NCI-H524 (cell line): ENCODE data around the gene DRD4.
"Not testable (repeated sequence)": the region's sequence is repeated elsewhere in the genome, so short reads cannot be mapped to it uniquely, and the experiment has no call there.

Source experiments
- DNase-seq, 2 experiments: peaks; one replicate each; lab custom pipeline; 2025; lab: John Stamatoyannopoulos, UW

The DRD4 gene

DNA sequence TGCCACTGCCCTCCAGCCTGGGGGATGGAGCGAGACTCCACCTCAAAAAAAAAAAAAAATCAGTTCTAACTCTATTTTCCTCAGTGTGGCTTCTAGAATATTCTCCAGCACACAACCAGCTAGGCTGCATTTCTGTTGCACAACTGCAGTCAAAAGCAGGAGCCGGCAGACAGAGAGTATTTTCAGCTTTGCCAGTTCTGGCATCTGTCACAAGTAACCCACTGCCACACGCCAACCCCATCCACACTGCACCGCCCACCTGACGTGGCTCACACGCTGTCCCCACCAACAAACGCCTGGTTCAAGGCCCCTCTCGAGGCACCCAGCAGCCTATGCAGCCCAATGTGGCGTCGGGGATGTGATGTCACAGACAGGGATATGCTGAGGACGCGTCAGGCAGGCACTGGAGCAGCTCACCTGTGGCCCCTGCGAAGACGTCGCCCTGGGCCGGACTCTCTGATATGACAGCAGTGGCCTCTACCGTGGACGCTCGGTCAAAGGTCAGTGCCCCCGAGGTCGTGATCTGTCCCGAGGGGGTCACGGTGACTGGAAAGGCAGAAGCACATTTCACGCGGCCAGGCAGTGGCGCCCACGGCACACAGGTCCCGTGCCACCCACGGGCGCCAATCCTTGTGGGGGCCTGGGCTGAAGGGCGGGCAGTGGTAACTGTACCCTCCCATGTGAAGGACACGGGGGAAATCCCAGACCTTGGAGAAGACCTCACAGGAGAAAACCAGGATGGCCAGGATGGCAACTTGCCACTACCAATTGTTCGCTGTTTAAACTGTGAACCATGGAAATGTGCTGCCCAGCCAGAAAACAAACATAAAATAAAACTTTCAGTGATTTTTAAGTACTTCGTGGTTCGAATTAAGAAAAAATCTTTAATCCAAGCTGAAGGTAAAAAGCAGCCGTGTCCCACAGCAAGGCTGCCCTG lies 42.5 kb downstream of the DRD4 start:
- no peak for DNase-seq

DNA sequence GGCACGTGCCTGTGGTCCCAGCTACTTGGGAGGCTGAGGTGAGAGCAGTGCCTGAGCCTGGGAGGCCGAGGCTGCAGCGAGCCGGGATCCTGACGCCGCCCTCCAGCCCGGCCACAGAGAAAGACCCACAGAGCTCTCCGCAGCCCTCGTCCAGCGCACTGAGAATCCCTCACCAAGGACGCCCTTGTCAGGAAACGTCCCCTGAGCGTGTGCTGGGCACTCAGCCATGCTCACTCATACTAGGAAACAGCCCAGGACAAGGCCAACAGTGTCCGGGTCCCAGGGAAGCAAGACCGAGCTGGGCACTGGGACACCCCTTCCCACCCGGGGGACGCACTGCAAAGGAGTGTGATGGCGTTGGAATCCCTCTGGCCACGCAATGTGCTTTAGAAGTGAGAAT lies 43.4 kb downstream of the DRD4 start:
- no peak for DNase-seq

DNA sequence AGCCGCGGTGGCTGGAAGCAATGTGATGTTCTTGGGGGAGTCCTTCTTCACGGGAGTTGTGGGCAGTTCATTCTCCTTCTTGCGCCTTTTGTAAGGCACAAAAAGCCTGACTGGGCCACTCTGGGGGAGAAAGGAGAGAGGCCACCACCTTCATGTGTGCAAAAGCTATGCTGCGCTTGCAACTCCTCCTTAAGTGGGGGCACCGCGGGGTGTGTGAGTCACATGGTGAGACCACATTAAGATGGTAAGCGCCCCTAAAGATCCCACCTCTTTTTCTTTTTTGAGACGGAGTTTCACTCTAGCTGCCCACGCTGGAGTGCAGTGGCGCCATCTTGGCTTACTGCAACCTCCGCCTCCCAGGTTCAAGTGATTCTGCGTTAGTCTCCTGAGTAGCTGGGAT lies 43.9 kb downstream of the DRD4 start:
- no peak for DNase-seq

DNA sequence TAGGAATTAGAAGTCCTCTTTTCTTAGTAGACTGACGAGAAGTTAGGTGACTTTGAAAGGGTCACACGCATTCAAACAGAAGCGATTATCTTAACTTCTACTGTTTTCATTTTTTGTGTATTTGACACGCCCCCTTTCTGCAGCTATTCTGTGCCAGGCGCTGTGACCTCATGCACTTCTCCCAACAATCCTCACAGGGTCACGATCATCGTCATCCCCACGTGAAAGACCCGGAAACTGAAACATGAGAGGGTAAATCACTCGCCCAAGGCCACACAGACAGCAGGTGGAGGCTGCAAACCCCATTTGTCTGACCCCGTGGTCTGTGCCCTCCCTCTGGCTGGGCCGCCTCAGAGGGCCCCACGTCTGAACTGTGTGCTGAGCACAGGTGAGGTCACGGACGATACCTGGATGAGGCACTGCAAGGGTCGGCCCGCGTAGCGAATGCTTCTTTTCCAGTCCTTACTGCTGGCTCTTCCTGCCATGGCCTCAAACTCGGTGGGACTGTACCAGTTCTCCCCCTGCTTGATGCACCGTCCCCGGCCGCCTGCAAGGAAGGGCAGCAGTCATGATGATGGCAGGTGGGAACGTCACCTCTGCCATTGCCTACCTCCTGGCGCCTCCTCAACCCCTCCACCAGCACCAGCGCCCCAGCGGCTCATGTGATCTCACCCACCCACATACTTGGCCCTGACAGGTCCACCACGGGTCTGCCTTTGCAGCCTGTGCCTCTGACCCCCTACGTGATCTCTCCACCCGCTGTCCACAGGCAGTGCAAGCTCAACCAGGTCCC lies 49.6 kb downstream of the DRD4 start:
- DNase-seq = no peak

DNA sequence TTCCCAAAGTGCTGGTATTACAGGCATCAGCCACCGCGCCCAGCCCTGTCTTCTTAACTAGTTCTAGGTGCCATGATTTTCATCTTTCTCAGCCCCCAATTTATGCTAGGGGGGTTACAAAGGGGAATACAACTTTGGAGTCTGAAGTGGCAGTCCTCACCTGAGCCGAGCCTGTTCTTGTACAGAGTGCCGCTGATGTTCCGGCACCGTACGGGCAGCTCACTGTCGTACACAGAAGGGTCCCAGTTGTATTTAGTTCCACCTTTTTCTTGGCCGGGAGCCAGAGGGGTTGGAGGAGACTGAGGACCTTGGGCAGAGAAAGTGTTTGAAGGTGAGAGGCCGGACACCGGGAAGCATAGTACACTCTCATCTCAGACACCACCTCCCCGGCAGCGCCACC lies 50.7 kb downstream of the DRD4 start:
- DNase-seq = no peak

DNA sequence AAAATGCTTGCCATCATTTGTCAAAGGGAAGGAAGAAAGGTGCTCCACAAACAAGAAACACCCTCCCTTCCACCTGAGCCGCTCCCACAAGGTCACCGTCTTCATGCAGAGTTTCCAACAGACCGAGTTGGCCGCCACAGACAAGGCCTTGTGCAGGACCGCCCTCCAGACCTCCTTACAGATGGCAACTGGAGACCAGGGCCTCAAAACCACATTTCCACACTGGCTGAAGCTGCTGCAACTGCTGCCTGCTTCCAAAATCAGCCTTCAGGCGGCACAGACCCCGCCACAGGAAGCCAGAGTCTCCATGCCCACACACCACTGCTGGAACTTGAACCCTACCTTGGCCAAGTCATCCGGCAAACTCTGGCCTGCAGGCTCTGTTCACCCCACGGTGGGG lies 51.6 kb downstream of the DRD4 start:
- no peak for DNase-seq

DNA sequence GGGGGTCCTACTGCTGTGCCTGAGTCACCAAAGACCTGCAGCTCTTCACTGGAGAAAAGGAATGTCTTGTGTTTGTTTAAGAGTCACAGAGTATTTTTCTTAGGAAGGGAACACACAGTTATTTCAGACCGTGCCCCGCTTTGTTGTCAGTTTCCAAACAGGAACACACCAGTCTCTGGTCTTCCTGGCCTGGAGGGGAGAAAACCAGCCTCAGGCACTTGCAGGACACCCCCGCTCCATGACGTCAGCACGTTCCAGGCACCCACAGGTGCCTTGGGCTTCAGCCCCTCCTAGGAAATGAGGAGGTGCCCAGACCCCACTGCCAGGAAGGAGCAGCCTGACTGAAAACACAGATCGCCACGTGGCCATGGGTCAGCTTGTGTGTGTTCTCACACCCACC lies 52.6 kb downstream of the DRD4 start:
- DNase-seq = no peak

DNA sequence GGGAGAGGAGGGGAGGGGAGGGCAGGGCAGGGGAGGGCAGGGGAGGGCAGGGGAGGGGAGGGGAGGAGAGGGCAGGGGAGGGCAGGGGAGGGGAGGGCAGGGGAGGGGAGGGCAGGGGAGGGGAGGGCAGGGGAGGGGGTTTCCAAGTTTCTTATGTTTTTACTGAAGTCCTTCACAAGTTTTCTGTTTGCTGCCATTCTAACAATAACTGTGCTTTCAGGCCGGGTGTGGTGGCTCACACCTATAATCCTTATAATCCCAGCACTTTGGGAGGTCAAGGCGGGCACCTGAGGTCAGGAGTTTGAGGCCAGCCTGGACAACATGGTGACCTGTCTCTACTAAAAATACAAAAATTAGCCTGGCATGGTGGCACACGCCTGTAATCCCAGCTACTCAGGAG lies 53.2 kb downstream of the DRD4 start:
- not testable (repeated sequence) for DNase-seq
